DND-41 (cell line): Measurements from ENCODE around the gene CUBN.

ENCODE experiments used
- ATAC-seq: fragments of 200-7000 bp; cut with Tn5 transposase; 3 replicates; pipeline ENCODE4 v1.9.1; 2021; ENCODE audit warnings: low read depth; ENCODE audit not compliant: insufficient read depth
- DNase-seq: peaks from one replicate; pipeline ENCODE4 v3.0.0-alpha.2; 2020
- H2AFZ ChIP-seq: 2 replicates; pipeline ENCODE4 v1.6.0; 2012; ENCODE audit warnings: low read depth, low read length
- H3K27ac ChIP-seq: 2 replicates; pipeline ENCODE4 v1.5.1; 2012; ENCODE audit warnings: low read length, inconsistent platforms
- H3K27me3 ChIP-seq: fragments of 200-600 bp; sonication (generic); 2 replicates; pipeline ENCODE4 v1.6.0; 2012; ENCODE audit warnings: low read length, mild to moderate bottlenecking, inconsistent platforms; ENCODE audit not compliant: insufficient read depth, poor library complexity
- H3K36me3 ChIP-seq: 2 replicates; pipeline ENCODE4 v1.5.1; 2012; ENCODE audit warnings: low read length, inconsistent platforms; ENCODE audit not compliant: insufficient read depth
- H3K4me1 ChIP-seq: 2 replicates; pipeline ENCODE4 v1.5.1; 2012; ENCODE audit warnings: mild to moderate bottlenecking, low read length; ENCODE audit not compliant: insufficient read depth
- H3K4me2 ChIP-seq: 2 replicates; pipeline ENCODE4 v1.6.0; 2012; ENCODE audit warnings: mild to moderate bottlenecking, moderate library complexity, low read length, inconsistent platforms; ENCODE audit not compliant: insufficient read depth
- H3K4me3 ChIP-seq, 2 experiments: fragments of 200-600 bp in 1 of 2; shearing (Covaris generic) in 1 of 2; 2 replicates each; pipeline ENCODE4 v1.5.1; 2012 to 2016; ENCODE audit warnings: inconsistent platforms in 2 of 2, low read length in 2 of 2, mild to moderate bottlenecking in 2 of 2, low read depth in 1 of 2, moderate library complexity in 1 of 2
- H3K79me2 ChIP-seq: 2 replicates; pipeline ENCODE4 v1.6.0; 2012; ENCODE audit warnings: low read length, inconsistent platforms; ENCODE audit not compliant: insufficient read depth
- H3K9ac ChIP-seq: 2 replicates; pipeline ENCODE4 v1.6.0; 2012; ENCODE audit warnings: low read depth, mild to moderate bottlenecking, inconsistent platforms, low read length, moderate library complexity
- H3K9me3 ChIP-seq: 2 replicates; pipeline ENCODE4 v1.5.1; 2012; ENCODE audit warnings: low read length, moderate library complexity, mild to moderate bottlenecking, inconsistent platforms; ENCODE audit not compliant: insufficient read depth, severe bottlenecking
- H4K20me1 ChIP-seq: 2 replicates; pipeline ENCODE4 v1.6.0; 2012; ENCODE audit warnings: low read length; ENCODE audit not compliant: insufficient read depth
- CTCF ChIP-seq: IDR thresholded peaks from 2 replicates; pipeline ENCODE4 v1.5.1; 2012; ENCODE audit warnings: borderline replicate concordance, low read length, moderate library complexity, mild to moderate bottlenecking; ENCODE audit not compliant: poor library complexity, severe bottlenecking; ENCODE audit errors: extremely low read depth
- EZH2 ChIP-seq: IDR thresholded peaks from 3 replicates; pipeline ENCODE4 v1.6.1; 2012; ENCODE audit warnings: borderline replicate concordance, low read depth, mild to moderate bottlenecking, moderate library complexity, low read length, inconsistent platforms; ENCODE audit not compliant: severe bottlenecking

The CUBN gene

GRCh38 chr10:16820018-16820417 lies 309.6 kb downstream of the CUBN start:
- Histone ChIP-seq H3K4me1 (peaks cover 33% of the 10 kb centered on the region), H3K79me2 (peaks cover 21% of the 10 kb centered on the region), H3K4me2 (no peak overlapping the region), H3K36me3 (no peaks in the 10 kb centered on the region), H3K9me3 (peaks cover 11% of the 10 kb centered on the region), H3K9ac (no peak overlapping the region), H4K20me1 (no peaks in the 10 kb centered on the region), H3K27me3 (no peaks in the 10 kb centered on the region), H3K4me3 (no peak overlapping the region), H2AFZ (no peak overlapping the region), H3K27ac (no peak overlapping the region)
- TF ChIP-seq EZH2 (no peak), CTCF (no peak)
- DNase-seq (no peak), ATAC-seq (no peak)

- TF ChIP-seq EZH2, result no peak
- TF ChIP-seq CTCF, result no peak
- Histone ChIP-seq H3K4me1 (peaks cover 37% of the 10 kb centered on the region), H3K4me2 (no peak overlapping the region), H3K27ac (no peak overlapping the region), H3K4me3 (no peak overlapping the region), H3K27me3 (no peaks in the 10 kb centered on the region), H2AFZ (no peak overlapping the region), H3K9ac (no peak overlapping the region), H3K9me3 (peaks cover 11% of the 10 kb centered on the region), H3K36me3 (no peaks in the 10 kb centered on the region), H4K20me1 (no peaks in the 10 kb centered on the region), H3K79me2 (peaks cover 23% of the 10 kb centered on the region)
- ATAC-seq, result no peak
- no peak for DNase-seq
These were observed 310.2 kb downstream of the CUBN start for GRCh38 chr10:16819436-16819835.

GRCh38 chr10:16819026-16819425 lies 310.6 kb downstream of the CUBN start:
- Histone ChIP-seq H3K4me3 (no peak overlapping the region), H4K20me1 (no peaks in the 10 kb centered on the region), H2AFZ (no peak overlapping the region), H3K4me1 (peaks cover 37% of the 10 kb centered on the region), H3K4me2 (peak overlapping the region; percentile 64; the same call in 1 of the 2 replicates), H3K79me2 (peaks cover 23% of the 10 kb centered on the region), H3K9me3 (peaks cover 11% of the 10 kb centered on the region), H3K27ac (no peak overlapping the region), H3K27me3 (no peaks in the 10 kb centered on the region), H3K36me3 (no peaks in the 10 kb centered on the region), H3K9ac (no peak overlapping the region)
- TF ChIP-seq CTCF (no peak), EZH2 (no peak)
- ATAC-seq (no peak), DNase-seq (no peak)
